ENCODE results near the gene RERE.

- TF ChIP-seq CTCF (IDR thresholded peaks at IDR 0.05) (no peak), POLR2A (IDR thresholded peaks at IDR 0.05) (no peak)
Observed at GRCh38 chr1:8496473-8496872, 321.0 kb downstream of the RERE start.

Measured in body of pancreas (tissue), 4 donors.